GM12873 (cell line): ENCODE results near the gene DHX35.

ENCODE experiments used
- TF ChIP-seq, protein P1 (sequence below): IDR thresholded peaks from 2 replicates; pipeline ENCODE4 v1.5.1; 2012; ENCODE audit warnings: low read depth, mild to moderate bottlenecking, moderate library complexity, low read length, control low read depth; ENCODE audit not compliant: insufficient read depth; ENCODE audit errors: missing control alignments

The DHX35 gene

DNA sequence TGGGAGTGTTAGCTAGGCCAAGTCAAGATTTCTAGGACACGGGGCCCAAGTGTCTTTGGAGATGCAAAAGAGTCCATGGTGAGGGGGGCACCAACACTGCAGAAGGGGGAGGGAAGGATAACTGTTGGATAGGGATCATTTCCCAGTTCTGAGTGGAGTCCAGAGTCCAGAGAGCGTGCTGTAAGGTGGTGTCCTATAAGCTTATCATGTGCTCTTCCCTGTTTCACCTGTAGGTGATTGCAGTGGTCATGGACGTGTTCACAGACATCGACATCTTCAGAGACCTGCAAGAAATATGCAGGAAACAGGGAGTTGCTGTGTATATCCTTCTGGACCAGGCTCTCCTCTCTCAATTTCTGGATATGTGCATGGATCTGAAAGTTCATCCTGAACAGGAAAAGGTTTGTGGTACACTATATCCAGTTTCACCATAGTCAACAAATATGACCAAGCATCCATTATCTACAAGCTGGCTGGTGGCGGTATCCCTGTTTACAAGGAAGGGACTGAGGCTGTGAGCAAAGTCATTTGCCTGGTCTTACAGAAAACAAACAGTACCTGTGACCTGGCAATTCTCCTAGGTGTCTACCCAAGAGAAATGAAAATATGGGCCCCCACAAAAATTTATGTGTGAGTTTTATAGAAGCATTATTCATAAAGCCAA lies 20.3 kb upstream of the DHX35 start:
- TF ChIP-seq, protein P1, sequence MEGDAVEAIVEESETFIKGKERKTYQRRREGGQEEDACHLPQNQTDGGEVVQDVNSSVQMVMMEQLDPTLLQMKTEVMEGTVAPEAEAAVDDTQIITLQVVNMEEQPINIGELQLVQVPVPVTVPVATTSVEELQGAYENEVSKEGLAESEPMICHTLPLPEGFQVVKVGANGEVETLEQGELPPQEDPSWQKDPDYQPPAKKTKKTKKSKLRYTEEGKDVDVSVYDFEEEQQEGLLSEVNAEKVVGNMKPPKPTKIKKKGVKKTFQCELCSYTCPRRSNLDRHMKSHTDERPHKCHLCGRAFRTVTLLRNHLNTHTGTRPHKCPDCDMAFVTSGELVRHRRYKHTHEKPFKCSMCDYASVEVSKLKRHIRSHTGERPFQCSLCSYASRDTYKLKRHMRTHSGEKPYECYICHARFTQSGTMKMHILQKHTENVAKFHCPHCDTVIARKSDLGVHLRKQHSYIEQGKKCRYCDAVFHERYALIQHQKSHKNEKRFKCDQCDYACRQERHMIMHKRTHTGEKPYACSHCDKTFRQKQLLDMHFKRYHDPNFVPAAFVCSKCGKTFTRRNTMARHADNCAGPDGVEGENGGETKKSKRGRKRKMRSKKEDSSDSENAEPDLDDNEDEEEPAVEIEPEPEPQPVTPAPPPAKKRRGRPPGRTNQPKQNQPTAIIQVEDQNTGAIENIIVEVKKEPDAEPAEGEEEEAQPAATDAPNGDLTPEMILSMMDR = peak; percentile 30

DNA sequence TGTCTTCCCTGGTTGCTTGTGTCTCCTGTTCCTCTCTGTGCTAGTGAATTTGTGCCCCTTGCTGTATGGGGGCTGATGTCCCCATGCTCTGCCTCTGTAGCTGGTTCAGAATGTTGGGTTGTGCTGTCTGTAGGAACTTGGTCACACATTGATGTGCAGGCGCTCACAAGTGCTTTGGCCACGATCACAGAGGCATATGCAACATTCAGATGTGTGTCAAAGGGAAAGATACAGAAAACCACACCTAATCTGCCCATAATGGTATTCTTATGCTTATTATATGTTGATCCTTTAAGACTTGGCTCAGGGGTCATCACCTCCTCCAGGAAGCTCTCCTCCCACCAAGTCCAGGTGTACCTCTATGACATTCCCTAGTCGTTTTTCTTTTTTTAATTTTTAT lies 17.1 kb upstream of the DHX35 start:
- TF ChIP-seq, protein P1 = no peak

DNA sequence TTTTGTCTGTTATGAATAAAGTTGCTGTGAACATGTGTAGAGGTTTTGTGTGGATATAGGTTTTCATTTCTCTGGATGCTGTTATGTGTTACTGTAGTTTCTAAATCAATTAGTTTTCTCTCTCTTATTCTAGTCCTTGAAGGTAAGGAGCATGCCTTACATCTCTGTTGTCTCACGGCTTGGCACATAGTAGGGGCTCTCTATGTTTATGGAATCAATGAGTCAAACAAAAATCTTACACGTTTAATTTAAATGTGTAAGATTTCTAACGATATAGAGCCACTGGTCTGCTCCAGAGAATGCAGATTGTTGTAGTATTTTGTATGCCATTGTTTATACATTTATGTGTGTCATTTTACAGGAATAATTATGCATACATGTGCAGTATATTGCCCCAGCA lies 15.3 kb upstream of the DHX35 start:
- TF ChIP-seq, protein P1 = no peak

DNA sequence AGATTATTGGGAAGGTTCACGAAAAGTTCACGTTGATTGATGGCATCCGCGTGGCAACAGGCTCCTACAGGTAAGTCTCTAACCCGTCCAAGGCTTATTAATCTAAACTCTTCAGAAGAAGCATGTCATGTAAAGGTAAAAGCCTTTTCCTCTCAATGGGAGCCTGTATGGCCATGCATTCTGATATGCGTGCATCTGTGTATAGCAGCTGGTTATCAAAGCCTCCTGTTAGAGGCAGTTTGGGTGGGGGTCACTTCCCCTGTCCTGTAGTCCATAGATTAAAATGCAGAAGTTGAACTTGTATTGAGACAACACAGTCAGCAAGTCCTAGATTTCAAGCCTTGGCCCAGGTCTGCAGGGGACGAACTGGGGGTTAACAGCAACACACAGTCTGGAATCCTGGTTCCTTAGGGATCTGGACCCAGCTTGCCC lies 14.2 kb upstream of the DHX35 start:
- TF ChIP-seq, protein P1 = no peak

DNA sequence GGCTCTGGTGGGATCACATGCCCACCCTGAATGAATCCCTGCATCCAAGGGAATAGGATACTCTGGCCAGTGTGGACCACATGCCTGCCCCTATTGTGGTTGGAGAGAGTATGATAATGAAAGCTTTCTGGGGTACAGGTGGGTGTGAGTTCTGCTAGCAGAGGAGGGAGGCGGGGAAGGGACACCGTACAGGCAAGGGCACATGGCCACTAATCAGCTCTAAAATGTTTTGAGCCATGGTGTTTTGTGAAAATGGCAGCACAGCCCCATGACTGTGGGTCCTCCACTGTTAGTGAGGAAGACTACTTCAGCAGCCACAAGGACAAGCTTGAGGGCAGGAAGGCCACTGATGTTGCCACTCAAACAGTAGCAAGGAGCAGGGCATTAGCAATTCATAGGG lies 11.9 kb upstream of the DHX35 start:
- TF ChIP-seq, protein P1 = no peak

DNA sequence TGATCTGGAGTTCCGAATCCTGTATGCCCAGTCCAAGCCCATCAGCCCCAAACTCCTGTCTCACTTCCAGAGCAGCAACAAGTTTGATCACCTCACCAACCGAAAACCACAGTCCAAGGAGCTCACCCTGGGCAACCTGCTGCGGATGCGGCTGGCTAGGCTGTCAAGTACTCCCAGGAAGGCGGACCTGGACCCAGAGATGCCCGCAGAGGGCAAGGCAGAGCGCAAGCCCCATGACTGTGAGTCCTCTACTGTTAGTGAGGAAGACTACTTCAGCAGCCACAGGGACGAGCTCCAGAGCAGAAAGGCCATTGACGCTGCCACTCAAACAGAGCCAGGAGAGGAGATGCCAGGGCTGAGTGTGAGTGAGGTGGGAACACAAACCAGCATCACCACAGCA lies 10.5 kb upstream of the DHX35 start:
- TF ChIP-seq, protein P1 = no peak

DNA sequence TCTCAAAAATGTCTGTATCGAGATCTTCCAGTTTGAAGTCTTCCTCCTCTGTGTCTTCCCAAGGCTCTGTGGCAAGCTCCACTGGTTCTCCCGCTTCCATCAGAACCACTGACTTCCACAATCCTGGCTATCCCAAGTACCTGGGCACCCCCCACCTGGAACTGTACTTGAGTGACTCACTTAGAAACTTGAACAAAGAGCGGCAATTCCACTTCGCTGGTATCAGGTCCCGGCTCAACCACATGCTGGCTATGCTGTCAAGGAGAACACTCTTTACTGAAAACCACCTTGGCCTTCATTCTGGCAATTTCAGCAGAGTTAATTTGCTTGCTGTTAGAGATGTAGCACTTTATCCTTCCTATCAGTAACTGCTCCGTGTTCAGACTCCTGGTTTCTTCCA lies 10.0 kb upstream of the DHX35 start:
- TF ChIP-seq, protein P1 = no peak
